ENCODE results near the gene MED27. TPM values are rescaled to one million over a fixed set of nuclear protein-coding genes. Genes with fewer than 3 reads are reported as not detected.
"Not testable (repeated sequence)": the region's sequence is repeated elsewhere in the genome, so short reads cannot be mapped to it uniquely, and the experiment has no call there.

MED27 gene
- total RNA-seq, 1 experiment from 2014 or later, result 38.4 TPM

DNA sequence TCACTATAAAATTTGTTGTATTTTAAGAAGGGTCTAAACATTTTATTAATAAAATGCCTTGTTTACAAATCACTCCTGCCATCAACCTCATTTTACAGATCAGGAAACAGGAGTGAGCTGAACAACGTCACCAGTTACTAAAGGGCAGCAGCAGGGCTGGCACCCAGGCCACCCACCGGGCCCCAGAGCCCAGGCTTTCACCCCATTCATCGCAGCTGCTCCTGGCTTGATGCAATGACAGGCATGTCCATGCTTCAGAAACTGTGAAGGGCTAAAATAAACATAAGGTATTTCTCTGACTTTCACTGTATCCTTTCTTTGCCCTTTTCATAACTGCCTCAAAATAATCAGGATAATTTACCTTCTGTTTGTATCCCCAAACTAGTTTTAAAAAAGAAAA, 18.1 kb downstream of the MED27 start:
- DNase-seq, result no peak
- TF ChIP-seq EZH2phosphoT487 (IDR thresholded peaks at IDR 0.05; ENCODE audit: borderline replicate concordance, low read length) (no peak), CTCF (conservative IDR thresholded peaks at IDR 0.05; ENCODE audit: low read depth, low read length) (no peak), EZH2 (IDR thresholded peaks at IDR 0.05; ENCODE audit: low read length, unreplicated experiment) (no peak)
- intact Hi-C loops (cut with micrococcal nuclease), result no loop called here
- Histone ChIP-seq H3K36me3 (ENCODE audit: low read depth, low read length) (peaks cover 7% of the 10 kb centered on the region), H2AFZ (ENCODE audit: low read length) (no peak overlapping the region), H3K4me3 (ENCODE audit: low read length) (no peak overlapping the region), H3K79me2 (ENCODE audit: low read length) (peaks cover 91% of the 10 kb centered on the region), H3K9me3 (ENCODE audit: low read length) (no peaks in the 10 kb centered on the region), H4K20me1 (ENCODE audit: low read length) (no peaks in the 10 kb centered on the region), H3F3A (ENCODE audit: low read length, unreplicated experiment) (no peaks in the 10 kb centered on the region), H3K27me3 (ENCODE audit: low read length) (no peaks in the 10 kb centered on the region), H3K4me2 (ENCODE audit: low read length) (no peak overlapping the region), H3K27ac (ENCODE audit: low read length) (no peak overlapping the region), H3K9ac (ENCODE audit: low read length) (no peak overlapping the region), H3K9me2 (replicated peaks; ENCODE audit: low read length) (no peaks in the 10 kb centered on the region), H3K4me1 (ENCODE audit: insufficient read depth, low read length) (no peaks in the 10 kb centered on the region)
- no TSS peak for BruUV-seq (replicated peaks)
- CTCF ChIA-PET, result no interaction called here
- POLR2A ChIA-PET (ENCODE audit: unreplicated experiment), result no interaction called here
- no peak for ATAC-seq

DNA sequence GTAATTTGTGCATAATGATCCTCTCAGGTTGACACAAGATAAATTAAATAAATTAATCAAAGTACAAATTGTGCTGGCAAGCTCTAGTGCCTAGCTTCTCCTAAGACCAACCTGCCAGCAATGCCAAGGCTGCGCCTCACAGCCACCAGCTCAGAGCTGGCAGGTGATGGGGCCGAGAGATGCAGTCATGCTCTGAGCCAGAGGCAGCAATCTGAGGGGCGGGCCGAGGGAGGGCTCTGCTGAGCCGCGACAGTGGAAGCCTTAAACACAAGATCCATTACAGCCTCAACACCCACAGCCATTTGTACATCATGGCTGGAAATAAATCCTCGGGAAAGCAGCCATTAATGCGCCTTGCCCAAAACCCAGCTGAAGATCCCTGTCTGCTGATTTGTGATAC, 20.3 kb downstream of the MED27 start:
- H3K9me2 ChIP-seq (replicated peaks; ENCODE audit: low read length), result no peaks in the 10 kb centered on the region
- no peaks in the 10 kb centered on the region for H3K9me3 ChIP-seq (ENCODE audit: low read length)
- no peaks in the 10 kb centered on the region for H3K27me3 ChIP-seq (ENCODE audit: low read length)
- ChIA-PET CTCF (no interaction called here), POLR2A (ENCODE audit: unreplicated experiment) (no interaction called here)
- no peak overlapping the region for H3K9ac ChIP-seq (ENCODE audit: low read length)
- no peaks in the 10 kb centered on the region for H3K4me1 ChIP-seq (ENCODE audit: insufficient read depth, low read length)
- peaks cover 90% of the 10 kb centered on the region for H3K79me2 ChIP-seq (ENCODE audit: low read length)
- H3K4me2 ChIP-seq (ENCODE audit: low read length), result no peak overlapping the region
- no peak overlapping the region for H2AFZ ChIP-seq (ENCODE audit: low read length)
- TF ChIP-seq EZH2 (IDR thresholded peaks at IDR 0.05; ENCODE audit: low read length, unreplicated experiment), result no peak
- no peak for TF ChIP-seq CTCF (conservative IDR thresholded peaks at IDR 0.05; ENCODE audit: low read depth, low read length)
- TF ChIP-seq EZH2phosphoT487 (IDR thresholded peaks at IDR 0.05; ENCODE audit: borderline replicate concordance, low read length), result no peak
- no TSS peak for BruUV-seq (replicated peaks)
- DNase-seq (no peak), ATAC-seq (no peak)
- no peak overlapping the region for H3K27ac ChIP-seq (ENCODE audit: low read length)
- intact Hi-C loops (cut with micrococcal nuclease), result no loop called here
- no peaks in the 10 kb centered on the region for H4K20me1 ChIP-seq (ENCODE audit: low read length)
- H3F3A ChIP-seq (ENCODE audit: low read length, unreplicated experiment), result no peaks in the 10 kb centered on the region
- H3K4me3 ChIP-seq (ENCODE audit: low read length), result no peak overlapping the region
- H3K36me3 ChIP-seq (ENCODE audit: low read depth, low read length), result peaks cover 7% of the 10 kb centered on the region

GRCh38 chr9:132058226-132058625, 21.4 kb downstream of the MED27 start:
- H3K36me3 ChIP-seq (ENCODE audit: low read depth, low read length); H3K9me2 ChIP-seq (replicated peaks; ENCODE audit: low read length); intact Hi-C loops (cut with micrococcal nuclease); H2AFZ ChIP-seq (ENCODE audit: low read length); H3K4me2 ChIP-seq (ENCODE audit: low read length); POLR2A ChIA-PET (ENCODE audit: unreplicated experiment); H3K4me3 ChIP-seq (ENCODE audit: low read length); H3K4me1 ChIP-seq (ENCODE audit: insufficient read depth, low read length); H4K20me1 ChIP-seq (ENCODE audit: low read length); H3F3A ChIP-seq (ENCODE audit: low read length, unreplicated experiment); H3K9me3 ChIP-seq (ENCODE audit: low read length); CTCF ChIA-PET; H3K27me3 ChIP-seq (ENCODE audit: low read length); H3K9ac ChIP-seq (ENCODE audit: low read length); H3K27ac ChIP-seq (ENCODE audit: low read length); DNase-seq; BruUV-seq (replicated peaks); ATAC-seq: not testable (repeated sequence)
- H3K79me2 ChIP-seq (ENCODE audit: low read length), result peaks cover 88% of the 10 kb centered on the region
